ENCODE measurements around the gene XKR7.

The XKR7 gene

GRCh38 chr20:32007787-32008616 is 40.1 kb downstream of the XKR7 start:
- H3K4me3 ChIP-seq (ENCODE audit: low read length) = no peak overlapping the region
- no peak for TF ChIP-seq ZNF274 (IDR thresholded peaks at IDR 0.05; ENCODE audit: low read depth, low read length)

- no peak for TF ChIP-seq ZNF274 (IDR thresholded peaks at IDR 0.05; ENCODE audit: low read depth, low read length)
- no peak overlapping the region for H3K4me3 ChIP-seq (ENCODE audit: low read length)
Measured at GRCh38 chr20:32009564-32009963, 41.6 kb downstream of the XKR7 start.

GRCh38 chr20:32010101-32010500 is 42.1 kb downstream of the XKR7 start, which contains the start of gene CCM2L:
CCM2L (plus strand) TSS chr20:32010438; CDS start chr20:32010455, 17 bp downstream.
- no peak within 1 kb of the TSS for H3K4me3 ChIP-seq (ENCODE audit: low read length)
- no peak for TF ChIP-seq ZNF274 (IDR thresholded peaks at IDR 0.05; ENCODE audit: low read depth, low read length)

- H3K4me3 ChIP-seq (ENCODE audit: low read length) = no peak overlapping the region
- TF ChIP-seq ZNF274 (IDR thresholded peaks at IDR 0.05; ENCODE audit: low read depth, low read length) = no peak
Measured at GRCh38 chr20:32010666-32011065, 42.7 kb downstream of the XKR7 start.

GRCh38 chr20:32012159-32012688 is 44.3 kb downstream of the XKR7 start:
- no peak for TF ChIP-seq ZNF274 (IDR thresholded peaks at IDR 0.05; ENCODE audit: low read depth, low read length)

GRCh38 chr20:32013326-32013725 is 45.4 kb downstream of the XKR7 start:
- no peak overlapping the region for H3K4me3 ChIP-seq (ENCODE audit: low read length)
- no peak for TF ChIP-seq ZNF274 (IDR thresholded peaks at IDR 0.05; ENCODE audit: low read depth, low read length)

More at GRCh38 chr20:32012159-32012688, 44.3 kb downstream of the XKR7 start:
- no peak overlapping the region for H3K4me3 ChIP-seq (ENCODE audit: low read length)

GRCh38 chr20:32017711-32018251 is 49.8 kb downstream of the XKR7 start:
- no peak for TF ChIP-seq ZNF274 (IDR thresholded peaks at IDR 0.05; ENCODE audit: low read depth, low read length)
- no peak overlapping the region for H3K4me3 ChIP-seq (ENCODE audit: low read length)

- H3K4me3 ChIP-seq (ENCODE audit: low read length) = peak overlapping the region; percentile 35; the same call in 1 of the 2 replicates
- no peak for TF ChIP-seq ZNF274 (IDR thresholded peaks at IDR 0.05; ENCODE audit: low read depth, low read length)
Measured at GRCh38 chr20:32018269-32019155, 50.6 kb downstream of the XKR7 start.

GRCh38 chr20:32019156-32019510 is 51.2 kb downstream of the XKR7 start:
- no peak for TF ChIP-seq ZNF274 (IDR thresholded peaks at IDR 0.05; ENCODE audit: low read depth, low read length)
- no peak overlapping the region for H3K4me3 ChIP-seq (ENCODE audit: low read length)

- TF ChIP-seq ZNF274 (IDR thresholded peaks at IDR 0.05; ENCODE audit: low read depth, low read length) = no peak
- no peak overlapping the region for H3K4me3 ChIP-seq (ENCODE audit: low read length)
Measured at GRCh38 chr20:32019563-32020463, 51.9 kb downstream of the XKR7 start.

GRCh38 chr20:32021091-32021490 is 53.1 kb downstream of the XKR7 start:
- no peak for TF ChIP-seq ZNF274 (IDR thresholded peaks at IDR 0.05; ENCODE audit: low read depth, low read length)
- H3K4me3 ChIP-seq (ENCODE audit: low read length) = no peak overlapping the region

- TF ChIP-seq ZNF274 (IDR thresholded peaks at IDR 0.05; ENCODE audit: low read depth, low read length) = no peak
- no peak overlapping the region for H3K4me3 ChIP-seq (ENCODE audit: low read length)
Measured at GRCh38 chr20:32024683-32025295, 56.8 kb downstream of the XKR7 start.

- no peak for TF ChIP-seq ZNF274 (IDR thresholded peaks at IDR 0.05; ENCODE audit: low read depth, low read length)
- no peak overlapping the region for H3K4me3 ChIP-seq (ENCODE audit: low read length)
Measured at GRCh38 chr20:32027643-32028042, 59.7 kb downstream of the XKR7 start.
